ENCODE results near the gene EIF1AD. TPM values are rescaled to one million over a fixed set of nuclear protein-coding genes. Genes with fewer than 3 reads are reported as not detected.

EIF1AD gene
- total RNA-seq, 2 experiments from 2014 or later, result 51.1 to 63.2 TPM

DNA sequence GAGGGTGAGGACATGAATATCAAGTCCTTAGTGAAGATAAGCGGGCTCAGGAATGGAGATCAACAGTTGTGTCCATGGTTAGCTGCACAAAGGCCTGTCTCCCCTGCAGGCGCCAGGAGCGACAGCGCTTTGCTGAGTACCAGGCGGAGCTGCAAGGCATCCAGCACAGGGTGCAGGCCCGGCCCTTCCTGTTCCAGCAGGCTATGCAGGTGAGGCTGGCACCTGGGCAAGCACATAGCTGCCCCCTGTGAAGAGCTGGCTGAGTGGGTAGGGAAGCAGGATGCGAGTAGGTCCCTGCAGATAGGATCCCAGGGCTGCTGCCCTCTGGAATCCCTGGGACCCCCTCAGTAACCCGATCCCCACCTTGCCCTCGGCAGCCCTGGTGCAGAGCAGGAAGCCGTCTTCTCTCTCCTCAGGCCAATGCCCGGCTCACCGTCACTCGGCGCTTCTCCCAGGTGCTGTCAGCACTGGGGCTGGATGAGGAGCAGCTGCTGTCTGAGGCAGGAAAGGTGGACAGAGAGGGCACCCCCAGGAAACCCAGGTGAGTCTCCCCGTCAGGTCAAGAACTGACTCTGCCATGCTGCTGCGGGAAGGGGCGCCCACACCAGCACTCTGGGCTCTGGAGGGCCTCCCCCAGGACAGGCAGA is 43.1 kb downstream of the EIF1AD start:
- no peaks in the 10 kb centered on the region for H3K9me3 ChIP-seq (ENCODE audit: low read length)
- H3K4me3 ChIP-seq (ENCODE audit: low read depth, low read length, poor library complexity, severe bottlenecking), result no peak overlapping the region
- peaks cover 23% of the 10 kb centered on the region for H3K79me2 ChIP-seq (ENCODE audit: insufficient read depth, low read depth, low read length)
- POLR2A ChIA-PET, result interaction anchor here (0.7 kb wide), 2 partner anchors 248 to 351 kb away, joined by 3 read pairs; no protein-coding TSS in a partner anchor
- no peak for DNase-seq (ENCODE audit: low spot score)
- CTCF ChIA-PET (ENCODE audit: unreplicated experiment), result no interaction called here
- H3K4me1 ChIP-seq (ENCODE audit: insufficient read depth, low read length, poor library complexity, severe bottlenecking), result peaks cover 27% of the 10 kb centered on the region
- no peaks in the 10 kb centered on the region for H3K9me2 ChIP-seq (ENCODE audit: insufficient read depth, low read length)
- H3K27ac ChIP-seq (ENCODE audit: low read depth, low read length, poor library complexity, severe bottlenecking), result no peak overlapping the region
- H2AFZ ChIP-seq (ENCODE audit: low read length), result no peak overlapping the region
- H3K4me2 ChIP-seq (ENCODE audit: low read length), result no peak overlapping the region
- intact Hi-C loops (cut with micrococcal nuclease; ENCODE audit: unreplicated experiment), result no loop called here
- no TSS peak for BruUV-seq (replicated peaks)
- H4K20me1 ChIP-seq (ENCODE audit: insufficient read depth, low read length), result peaks cover 7% of the 10 kb centered on the region; the same call in 1 of the 2 replicates
- peaks cover 2% of the 10 kb centered on the region; the same call in 1 of the 2 replicates for H3K36me3 ChIP-seq (ENCODE audit: insufficient read depth, low read length)
- TF ChIP-seq, protein P1, sequence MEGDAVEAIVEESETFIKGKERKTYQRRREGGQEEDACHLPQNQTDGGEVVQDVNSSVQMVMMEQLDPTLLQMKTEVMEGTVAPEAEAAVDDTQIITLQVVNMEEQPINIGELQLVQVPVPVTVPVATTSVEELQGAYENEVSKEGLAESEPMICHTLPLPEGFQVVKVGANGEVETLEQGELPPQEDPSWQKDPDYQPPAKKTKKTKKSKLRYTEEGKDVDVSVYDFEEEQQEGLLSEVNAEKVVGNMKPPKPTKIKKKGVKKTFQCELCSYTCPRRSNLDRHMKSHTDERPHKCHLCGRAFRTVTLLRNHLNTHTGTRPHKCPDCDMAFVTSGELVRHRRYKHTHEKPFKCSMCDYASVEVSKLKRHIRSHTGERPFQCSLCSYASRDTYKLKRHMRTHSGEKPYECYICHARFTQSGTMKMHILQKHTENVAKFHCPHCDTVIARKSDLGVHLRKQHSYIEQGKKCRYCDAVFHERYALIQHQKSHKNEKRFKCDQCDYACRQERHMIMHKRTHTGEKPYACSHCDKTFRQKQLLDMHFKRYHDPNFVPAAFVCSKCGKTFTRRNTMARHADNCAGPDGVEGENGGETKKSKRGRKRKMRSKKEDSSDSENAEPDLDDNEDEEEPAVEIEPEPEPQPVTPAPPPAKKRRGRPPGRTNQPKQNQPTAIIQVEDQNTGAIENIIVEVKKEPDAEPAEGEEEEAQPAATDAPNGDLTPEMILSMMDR (conservative IDR thresholded peaks at IDR 0.05; ENCODE audit: low read length), result no peak
- TF ChIP-seq EZH2phosphoT487 (IDR thresholded peaks at IDR 0.05; ENCODE audit: borderline replicate concordance, low read depth, low read length), result no peak

GRCh38 chr11:65958291-65958690 is 43.7 kb downstream of the EIF1AD start:
- BruUV-seq (replicated peaks), result no TSS peak
- POLR2A ChIA-PET, result interaction anchor here (0.7 kb wide), 2 partner anchors 247 to 351 kb away, joined by 3 read pairs; no protein-coding TSS in a partner anchor
- peaks cover 26% of the 10 kb centered on the region for H3K4me1 ChIP-seq (ENCODE audit: insufficient read depth, low read length, poor library complexity, severe bottlenecking)
- H3K79me2 ChIP-seq (ENCODE audit: insufficient read depth, low read depth, low read length), result peaks cover 18% of the 10 kb centered on the region
- no peak overlapping the region for H3K4me2 ChIP-seq (ENCODE audit: low read length)
- H3K4me3 ChIP-seq (ENCODE audit: low read depth, low read length, poor library complexity, severe bottlenecking), result no peak overlapping the region
- TF ChIP-seq, protein P1 (conservative IDR thresholded peaks at IDR 0.05; ENCODE audit: low read length), result no peak
- TF ChIP-seq EZH2phosphoT487 (IDR thresholded peaks at IDR 0.05; ENCODE audit: borderline replicate concordance, low read depth, low read length), result no peak
- no peak overlapping the region for H2AFZ ChIP-seq (ENCODE audit: low read length)
- no peak for DNase-seq (ENCODE audit: low spot score)
- H3K9me2 ChIP-seq (ENCODE audit: insufficient read depth, low read length), result no peaks in the 10 kb centered on the region
- intact Hi-C loops (cut with micrococcal nuclease; ENCODE audit: unreplicated experiment), result no loop called here
- H3K27ac ChIP-seq (ENCODE audit: low read depth, low read length, poor library complexity, severe bottlenecking), result no peak overlapping the region
- no peaks in the 10 kb centered on the region for H3K36me3 ChIP-seq (ENCODE audit: insufficient read depth, low read length)
- CTCF ChIA-PET (ENCODE audit: unreplicated experiment), result interaction anchor here (0.5 kb wide), 1 partner anchor 69 kb away, joined by 3 read pairs; no protein-coding TSS in a partner anchor
- peaks cover 7% of the 10 kb centered on the region; the same call in 1 of the 2 replicates for H4K20me1 ChIP-seq (ENCODE audit: insufficient read depth, low read length)
- no peaks in the 10 kb centered on the region for H3K9me3 ChIP-seq (ENCODE audit: low read length)

- Histone ChIP-seq H3K4me3 (ENCODE audit: low read depth, low read length, poor library complexity, severe bottlenecking) (no peak overlapping the region), H2AFZ (ENCODE audit: low read length) (no peak overlapping the region), H3K9me2 (ENCODE audit: insufficient read depth, low read length) (no peaks in the 10 kb centered on the region), H3K9me3 (ENCODE audit: low read length) (no peaks in the 10 kb centered on the region), H3K79me2 (ENCODE audit: insufficient read depth, low read depth, low read length) (no peaks in the 10 kb centered on the region), H4K20me1 (ENCODE audit: insufficient read depth, low read length) (no peaks in the 10 kb centered on the region), H3K36me3 (ENCODE audit: insufficient read depth, low read length) (no peaks in the 10 kb centered on the region), H3K4me2 (ENCODE audit: low read length) (no peak overlapping the region), H3K4me1 (ENCODE audit: insufficient read depth, low read length, poor library complexity, severe bottlenecking) (peaks cover 11% of the 10 kb centered on the region), H3K27ac (ENCODE audit: low read depth, low read length, poor library complexity, severe bottlenecking) (no peak overlapping the region)
- POLR2A ChIA-PET, result interaction anchor here (0.6 to 0.7 kb wide), 4 partner anchors 60 to 262 kb away, joined by 3 to 6 read pairs (median 4); partner anchors contain the start of genes CCDC85B and FIBP
- TF ChIP-seq EZH2phosphoT487 (IDR thresholded peaks at IDR 0.05; ENCODE audit: borderline replicate concordance, low read depth, low read length), result no peak
- TF ChIP-seq, protein P1 (conservative IDR thresholded peaks at IDR 0.05; ENCODE audit: low read length), result no peak
- no TSS peak for BruUV-seq (replicated peaks)
- intact Hi-C loops (cut with micrococcal nuclease; ENCODE audit: unreplicated experiment), result no loop called here
- DNase-seq (ENCODE audit: low spot score), result no peak
- CTCF ChIA-PET (ENCODE audit: unreplicated experiment), result no interaction called here
Measured at GRCh38 chr11:65954771-65955170, 47.2 kb downstream of the EIF1AD start.

All from OCI-LY7 (cell line).